Glomerular endothelial cell (primary cell): ENCODE data around the gene RXRB. TPM values are rescaled to one million over a fixed set of nuclear protein-coding genes. Genes with fewer than 3 reads are reported as not detected.
"Not testable (repeated sequence)": the region's sequence is repeated elsewhere in the genome, so short reads cannot be mapped to it uniquely, and the experiment has no call there.

Source experiments
- DNase-seq: peaks from one replicate; pipeline ENCODE4 v3.0.0-alpha.2; 2011; ENCODE audit warnings: low read depth, low spot score; ENCODE audit errors: extremely low read depth
- total RNA-seq: library from RNA; depleted of rRNA; stranded (reverse); fragments of >200 nt; gene quantifications from 2 replicates; pipeline ENCODE4 v1.2.3, GENCODE V29; 2015

Gene RXRB
- total RNA-seq, 1 donor from 2014 or later, result 24.6 TPM

DNA sequence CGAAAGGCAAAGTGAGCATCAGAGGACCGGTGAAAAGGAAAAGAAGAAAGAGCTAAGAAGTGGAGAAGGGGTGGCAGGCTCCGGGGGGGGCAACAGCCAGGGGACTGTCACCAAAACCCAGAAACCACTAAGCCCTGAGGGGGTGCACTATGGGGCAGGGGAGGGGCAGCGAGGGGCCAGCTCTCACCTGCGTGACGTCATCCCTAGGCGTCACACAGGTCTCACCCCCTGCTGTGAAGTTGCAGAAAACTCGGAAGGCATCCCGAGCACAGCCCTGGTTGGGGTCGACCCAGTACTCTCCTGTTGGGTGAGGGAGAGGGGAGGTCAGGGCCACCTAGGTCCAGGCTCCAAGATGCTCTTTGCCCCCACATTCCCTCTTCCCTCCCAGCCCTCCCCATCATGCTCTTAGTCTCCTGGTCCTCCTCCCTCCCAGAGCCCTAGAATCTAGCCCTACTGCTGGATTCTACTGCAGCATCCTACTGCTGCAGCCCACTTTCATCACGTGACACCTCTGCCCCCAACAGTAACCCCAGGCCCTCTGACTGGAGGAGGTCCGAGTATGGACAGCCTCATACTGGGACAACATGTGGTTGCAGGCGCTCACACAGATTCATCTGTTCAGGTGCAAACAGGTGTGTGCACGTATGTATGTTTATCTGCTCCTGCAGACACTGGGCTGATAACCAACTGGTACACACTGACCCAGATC lies 35.6 kb downstream of the RXRB start:
- no peak for DNase-seq

DNA sequence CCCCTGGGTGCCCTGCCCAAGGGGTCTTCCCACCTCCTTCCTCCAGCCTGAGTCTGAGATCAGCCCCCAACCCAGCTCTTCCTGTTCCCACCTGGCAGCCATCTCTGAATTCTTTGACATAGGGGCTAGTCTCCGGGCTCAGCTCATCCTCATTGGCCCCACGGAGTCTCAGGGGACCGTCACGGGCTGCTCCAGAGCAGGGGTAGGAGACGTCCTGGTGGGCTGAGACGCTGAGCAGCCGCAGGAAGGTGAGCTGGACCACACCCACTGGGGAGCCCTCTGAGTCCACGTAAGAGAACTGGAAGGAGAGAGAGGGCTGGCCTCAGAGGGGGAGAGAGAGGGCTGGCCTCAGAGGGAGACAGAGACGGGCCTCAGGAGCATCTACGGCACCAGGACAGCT lies 36.3 kb downstream of the RXRB start:
- DNase-seq, result no peak

DNA sequence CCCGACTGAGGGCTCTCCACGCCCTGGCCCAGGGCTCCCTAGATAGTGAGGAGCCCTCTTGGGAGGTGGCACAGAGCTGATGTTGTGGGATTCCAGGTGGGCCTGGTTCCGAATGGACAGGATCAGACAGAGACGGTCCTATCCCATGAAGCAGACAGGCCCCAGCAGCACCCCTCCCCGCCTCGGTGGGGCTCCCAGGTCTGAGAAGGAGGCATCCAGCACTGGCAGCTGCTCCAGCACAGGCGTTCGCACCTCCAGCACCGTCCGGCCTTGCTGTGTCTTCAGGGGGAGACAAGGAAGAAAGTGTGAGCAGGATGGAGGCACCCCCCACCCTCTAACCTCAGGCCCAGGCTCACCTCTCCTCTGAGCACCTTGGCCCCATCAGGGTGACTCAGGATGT lies 36.9 kb downstream of the RXRB start:
- no peak for DNase-seq

DNA sequence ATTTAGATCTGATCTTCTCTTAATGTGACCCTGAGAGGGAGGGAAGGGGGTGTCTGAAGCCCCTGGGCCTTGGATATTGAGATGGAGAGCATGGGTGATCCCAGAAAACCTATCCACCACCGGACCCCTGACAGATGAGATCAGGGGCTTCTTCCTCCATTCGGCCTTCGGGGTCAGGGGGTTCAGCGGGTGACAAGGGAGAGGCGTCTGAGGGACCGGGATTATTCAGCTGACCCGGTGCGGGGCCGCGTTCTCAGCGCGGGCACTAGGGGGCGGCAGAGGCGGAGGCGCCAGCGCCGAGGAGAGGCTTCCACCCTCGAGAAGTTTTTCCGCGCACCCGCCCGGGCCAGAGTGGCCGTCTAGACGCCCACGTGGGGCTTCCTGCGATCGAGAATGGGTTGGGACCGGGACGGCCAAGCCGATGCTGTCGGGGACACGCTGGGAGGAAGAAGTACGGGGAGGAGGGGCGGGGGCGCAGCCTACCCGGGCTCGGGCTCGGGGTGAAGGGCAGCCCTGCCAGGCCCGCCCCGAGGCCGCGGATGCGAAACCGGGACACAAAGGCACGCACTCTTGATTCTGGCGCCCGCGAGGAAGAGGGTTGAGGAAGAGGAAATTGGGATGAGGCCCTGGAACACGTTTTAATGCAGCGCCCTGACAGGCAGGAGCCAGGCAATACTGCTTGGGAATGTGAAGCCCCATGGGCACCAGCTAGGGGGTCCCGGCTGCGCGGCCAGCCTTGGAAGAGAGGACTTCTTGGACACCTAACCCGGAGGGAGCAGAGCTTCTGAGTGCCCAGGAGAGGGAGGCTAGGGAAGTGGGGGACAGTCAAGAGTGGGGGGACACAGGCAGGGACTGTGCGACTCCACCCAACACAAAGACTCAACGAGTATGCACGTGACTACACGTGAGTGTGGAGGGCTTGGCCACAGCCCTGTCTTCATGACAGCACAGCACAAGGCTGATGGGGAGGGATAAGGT lies 38.8 kb downstream of the RXRB start:
- DNase-seq, result no peak

DNA sequence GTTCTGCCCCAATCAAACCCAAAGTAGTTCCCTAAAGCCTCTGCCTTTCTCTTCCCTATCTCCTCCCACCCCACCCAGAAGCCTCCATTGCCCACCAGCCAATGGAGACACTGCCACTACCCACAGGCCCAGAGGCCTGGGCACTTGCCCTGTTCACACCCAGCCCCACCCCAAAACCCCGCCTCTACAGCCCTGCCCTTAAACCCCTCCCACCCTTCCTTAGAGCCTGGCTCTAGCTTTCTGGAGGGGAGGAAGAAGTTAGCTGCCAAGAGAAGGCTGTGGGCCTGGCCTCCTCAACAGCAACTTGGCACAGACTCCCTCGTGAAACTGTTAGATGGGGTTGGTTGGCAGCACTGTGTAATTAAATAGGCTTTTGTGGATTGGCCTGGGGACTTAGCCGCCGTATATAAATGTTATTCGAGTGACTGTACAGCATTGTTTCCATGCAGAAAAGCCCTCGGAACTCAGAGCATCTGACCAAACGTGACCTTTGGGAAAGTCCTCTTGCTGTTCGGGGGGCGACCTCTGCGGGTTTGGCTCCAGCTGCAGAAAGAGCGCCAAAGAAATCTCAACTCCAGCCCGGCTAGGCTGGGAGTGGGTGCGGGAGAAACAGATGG lies 39.6 kb downstream of the RXRB start:
- no peak for DNase-seq

DNA sequence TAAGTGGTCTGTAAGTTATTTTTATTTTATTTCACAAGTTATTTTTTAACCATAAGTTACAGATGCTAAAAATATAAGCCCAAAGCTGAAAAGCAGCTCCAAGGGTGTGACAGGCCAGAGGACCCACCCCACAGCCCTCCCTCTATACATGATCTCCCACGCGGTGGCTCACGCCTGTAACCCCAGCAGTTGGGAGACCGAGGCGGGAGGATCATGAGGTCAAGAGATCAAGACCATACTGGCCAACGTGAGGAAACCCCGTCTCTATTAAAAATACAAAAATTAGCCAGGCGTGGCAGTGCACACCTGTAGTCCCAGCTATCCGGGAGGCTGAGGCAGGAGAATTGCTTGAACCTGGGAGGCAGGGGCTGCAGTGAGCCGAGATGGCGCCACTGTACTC lies 40.4 kb downstream of the RXRB start:
- DNase-seq, result no peak

DNA sequence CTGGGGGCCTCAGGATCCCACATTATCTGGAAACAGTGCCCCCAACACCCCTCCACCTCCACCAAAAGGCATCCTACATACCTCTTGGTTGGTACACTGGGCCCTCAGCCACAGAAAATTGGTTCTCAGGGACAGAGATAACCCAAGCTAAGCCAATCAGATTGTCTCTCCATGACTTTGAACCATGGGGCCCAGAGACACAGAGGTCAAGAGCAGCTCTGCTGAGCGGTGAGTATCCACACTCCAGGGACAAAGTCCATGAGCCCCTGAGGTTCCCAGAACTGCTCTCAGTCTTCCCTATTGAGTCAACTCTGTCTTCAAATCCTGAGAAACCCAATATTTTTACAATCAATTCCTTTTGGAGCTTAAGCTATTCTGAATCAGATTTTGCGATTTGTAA lies 43.5 kb downstream of the RXRB start:
- no peak for DNase-seq

DNA sequence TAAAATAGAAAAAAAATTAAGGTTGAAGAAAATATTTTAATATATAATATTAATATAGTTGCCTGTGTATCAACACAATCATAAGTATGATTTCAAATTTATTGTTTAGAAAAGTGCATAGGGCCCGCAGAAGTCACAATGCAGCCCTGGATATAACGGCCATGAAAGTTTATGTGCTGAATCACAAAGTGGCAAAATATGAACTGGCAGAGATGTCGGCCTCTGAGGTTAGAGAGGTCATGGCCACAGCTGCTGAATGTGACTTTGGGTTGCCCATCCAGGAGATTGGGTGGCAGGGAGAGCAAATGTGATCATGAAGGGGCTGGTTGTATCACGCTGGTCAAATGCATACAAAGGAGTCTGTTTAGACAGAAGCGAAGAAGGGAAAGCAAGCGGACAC lies 43.9 kb downstream of the RXRB start:
- no peak for DNase-seq

DNA sequence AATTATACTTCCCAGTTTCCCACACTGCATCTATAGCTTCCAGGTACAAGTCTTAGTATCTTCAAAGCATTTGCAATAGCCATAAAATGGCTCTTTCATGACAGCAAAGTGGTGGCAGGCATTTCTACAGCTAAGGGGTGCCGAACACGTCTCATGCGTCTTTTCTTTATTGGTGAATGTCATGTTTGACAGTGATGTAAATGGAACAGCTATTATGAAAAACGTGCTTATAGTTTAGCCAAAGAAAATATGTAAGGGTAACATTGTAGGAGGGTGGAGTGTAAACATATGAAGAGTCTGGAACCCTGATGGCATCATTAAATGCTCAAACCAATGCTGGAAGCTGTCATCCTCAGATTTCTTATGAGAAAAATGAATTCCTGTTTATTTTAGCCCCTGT lies 46.1 kb downstream of the RXRB start:
- DNase-seq, result no peak

DNA sequence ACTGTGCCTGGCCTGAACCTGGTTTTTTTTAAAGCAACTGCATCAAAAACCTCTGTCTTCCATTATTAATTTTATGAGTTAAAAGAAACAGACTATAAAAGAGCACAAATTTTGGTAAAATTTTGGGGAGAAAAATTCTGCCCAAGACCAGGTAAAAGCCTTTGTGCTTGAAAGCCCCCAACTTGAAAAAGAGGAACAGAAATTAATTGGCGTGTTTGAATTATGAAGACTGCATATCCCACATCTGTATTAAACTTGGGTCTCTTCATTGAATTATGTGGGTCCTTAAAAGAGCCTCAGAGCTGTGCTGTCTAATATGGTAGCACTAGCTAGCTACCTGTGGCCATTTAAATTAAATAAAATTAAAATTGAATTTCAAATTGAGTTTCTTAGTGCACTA lies 49.4 kb downstream of the RXRB start:
- no peak for DNase-seq

DNA sequence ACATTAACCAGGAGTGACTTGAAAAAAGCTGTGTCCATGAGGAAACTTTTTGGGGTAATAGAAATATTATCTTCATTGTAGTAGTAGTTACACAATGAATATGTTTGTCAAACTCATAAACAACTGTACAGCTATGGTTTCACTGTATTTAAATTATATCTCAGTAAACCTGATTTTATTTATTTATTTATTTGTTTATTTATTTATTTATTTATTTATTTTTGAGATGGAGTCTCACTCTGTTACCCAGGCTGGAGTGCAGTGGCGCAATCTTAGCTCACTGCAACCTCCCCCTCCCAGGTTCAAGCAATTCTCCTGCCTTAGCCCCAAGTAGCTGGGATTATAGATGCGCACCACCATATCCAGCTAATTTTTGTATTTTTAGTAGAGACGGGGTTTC lies 49.9 kb downstream of the RXRB start:
- not testable (repeated sequence) for DNase-seq

DNA sequence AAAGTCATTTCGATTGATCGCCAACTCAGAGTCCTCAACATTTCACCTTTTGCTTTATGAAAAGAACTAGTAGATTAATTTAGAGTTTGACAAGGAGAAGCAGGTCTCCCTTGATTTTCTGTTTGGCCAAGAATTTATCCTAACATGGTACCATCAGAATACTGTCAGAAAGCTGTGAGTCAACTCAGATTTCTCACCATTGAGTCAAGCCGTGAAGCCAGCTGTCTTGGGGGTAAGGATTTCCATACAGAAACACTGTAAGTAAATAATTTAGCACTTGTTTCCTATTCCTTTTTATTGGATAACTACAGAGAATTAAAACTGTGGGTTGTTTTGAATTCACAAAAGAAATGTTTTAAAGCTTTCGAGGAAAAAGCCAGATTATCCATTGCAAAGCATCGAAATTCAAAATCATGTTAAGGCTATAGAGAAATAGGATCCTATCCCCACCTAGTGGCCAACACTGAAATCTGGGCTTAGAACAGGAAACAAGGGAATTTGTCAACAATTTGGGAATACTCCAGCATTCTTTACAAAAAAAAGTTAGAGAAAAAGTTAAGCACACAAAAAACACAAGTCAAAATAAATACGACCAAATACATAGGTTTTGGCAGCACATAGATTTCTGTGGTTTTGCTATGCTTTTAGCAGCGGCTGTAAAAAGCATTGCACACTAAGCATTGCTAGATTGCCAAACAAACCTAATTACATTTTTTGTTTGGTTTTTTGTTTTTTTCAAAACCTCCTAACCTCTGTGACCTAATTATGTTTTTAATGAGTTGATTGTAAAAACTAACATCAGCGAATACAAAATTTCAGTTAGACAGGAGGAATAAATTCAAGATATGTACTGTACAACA lies 52.4 kb downstream of the RXRB start:
- DNase-seq, result no peak

DNA sequence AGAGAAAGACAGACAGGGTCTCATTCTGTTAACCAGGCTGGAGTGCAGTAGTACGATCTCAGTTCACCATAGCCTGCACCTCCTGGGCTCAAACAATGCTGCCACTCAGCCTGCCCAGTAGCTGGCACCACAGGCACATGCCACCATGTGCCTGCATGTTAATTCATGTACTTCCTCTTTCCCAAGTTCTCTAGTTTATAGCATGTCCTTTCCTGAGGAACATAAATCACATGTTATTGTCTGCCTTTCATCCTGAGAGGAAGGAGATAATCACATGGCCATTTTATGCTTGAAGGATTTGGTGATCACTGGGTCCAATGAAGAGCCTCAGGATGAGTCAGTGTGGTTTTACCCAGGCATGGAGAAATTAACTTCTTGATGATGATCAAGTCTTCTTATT lies 56.1 kb downstream of the RXRB start:
- DNase-seq, result no peak

Other genes with a start within 250 kb of the RXRB start
- 0.53 and 0.99 TPM in 2 replicates for gene HLA-DMA, start 247.6 kb downstream of the RXRB start, total RNA-seq
- 116 and 138 TPM in 2 replicates for gene BRD2, start 232.1 kb downstream of the RXRB start, total RNA-seq
- not detected in 2 replicates for gene HLA-DOA, start 191.1 kb downstream of the RXRB start, total RNA-seq
- gene HLA-DPA1, start 127.0 kb downstream of the RXRB start, total RNA-seq, result 7.3 and 12.8 TPM in 2 replicates
- 2.4 and 8.0 TPM in 2 replicates for gene HLA-DPB1, start 124.7 kb downstream of the RXRB start, total RNA-seq
- gene COL11A2, start 8.2 kb downstream of the RXRB start, total RNA-seq, result under 0.01 and 0.53 TPM in 2 replicates
- 124 and 143 TPM in 2 replicates for gene SLC39A7, start 202 bp upstream of the RXRB start, total RNA-seq
- 4.0 and 8.0 TPM in 2 replicates for gene HSD17B8, start 4.0 kb upstream of the RXRB start, total RNA-seq
- 9.6 and 15.2 TPM in 2 replicates for gene RING1, start 7.8 kb upstream of the RXRB start, total RNA-seq
- gene VPS52, start 71.2 kb upstream of the RXRB start, total RNA-seq, result 29.6 and 34.5 TPM in 2 replicates
- 2,187 and 4,134 TPM in 2 replicates for gene RPS18, start 71.4 kb upstream of the RXRB start, total RNA-seq
- 4.5 and 6.8 TPM in 2 replicates for gene B3GALT4, start 76.5 kb upstream of the RXRB start, total RNA-seq
- gene WDR46, start 88.6 kb upstream of the RXRB start, total RNA-seq, result 63.4 and 91.0 TPM in 2 replicates
- gene PFDN6, start 88.9 kb upstream of the RXRB start, total RNA-seq, result 34.1 and 40.8 TPM in 2 replicates
- gene RGL2, start 98.3 kb upstream of the RXRB start, total RNA-seq, result 51.6 and 65.5 TPM in 2 replicates
- 244 and 415 TPM in 2 replicates for gene TAPBP, start 113.4 kb upstream of the RXRB start, total RNA-seq
- gene ZBTB22, start 117.1 kb upstream of the RXRB start, total RNA-seq, result 11.0 and 12.4 TPM in 2 replicates
- gene DAXX, start 122.3 kb upstream of the RXRB start, total RNA-seq, result 47.0 and 58.9 TPM in 2 replicates
- gene KIFC1, start 191.2 kb upstream of the RXRB start, total RNA-seq, result 3.9 and 21.9 TPM in 2 replicates
- 21.5 and 34.8 TPM in 2 replicates for gene PHF1, start 210.3 kb upstream of the RXRB start, total RNA-seq
- 140 and 146 TPM in 2 replicates for gene CUTA, start 217.4 kb upstream of the RXRB start, total RNA-seq
- gene SYNGAP1, start 219.4 kb upstream of the RXRB start, total RNA-seq, result 3.1 and 6.1 TPM in 2 replicates